Measurements from ENCODE around the gene DOC2B.
"Not testable (repeated sequence)": the region's sequence is repeated elsewhere in the genome, so short reads cannot be mapped to it uniquely, and the experiment has no call there.

Gene DOC2B

GRCh38 chr17:218432-219110, 37.1 kb upstream of the DOC2B start:
- H3K9me3 Mint-ChIP-seq: no peaks in the 10 kb centered on the region
- H3K27me3 Mint-ChIP-seq (ENCODE audit: low read depth): no peaks in the 10 kb centered on the region
- H3K36me3 Mint-ChIP-seq (ENCODE audit: low read depth): no peaks in the 10 kb centered on the region
- H3K27ac Mint-ChIP-seq: no peak overlapping the region
- H3K4me3 Mint-ChIP-seq: no peak overlapping the region
- no peaks in the 10 kb centered on the region for H3K4me1 Mint-ChIP-seq (ENCODE audit: low read depth)

GRCh38 chr17:216625-217024, 35.2 kb upstream of the DOC2B start:
- no peaks in the 10 kb centered on the region for H3K4me1 Mint-ChIP-seq (ENCODE audit: low read depth)
- no peak overlapping the region for H3K4me3 Mint-ChIP-seq
- H3K36me3 Mint-ChIP-seq (ENCODE audit: low read depth): no peaks in the 10 kb centered on the region
- no peaks in the 10 kb centered on the region for H3K9me3 Mint-ChIP-seq
- no peak overlapping the region for H3K27ac Mint-ChIP-seq
- no peaks in the 10 kb centered on the region for H3K27me3 Mint-ChIP-seq (ENCODE audit: low read depth)

GRCh38 chr17:215563-216478, 34.4 kb upstream of the DOC2B start:
- H3K4me3 Mint-ChIP-seq; H3K36me3 Mint-ChIP-seq (ENCODE audit: low read depth); H3K27ac Mint-ChIP-seq; H3K27me3 Mint-ChIP-seq (ENCODE audit: low read depth); H3K4me1 Mint-ChIP-seq (ENCODE audit: low read depth); H3K9me3 Mint-ChIP-seq: not testable (repeated sequence)

GRCh38 chr17:214881-215331, 33.5 kb upstream of the DOC2B start:
- no peak overlapping the region for H3K4me3 Mint-ChIP-seq
- no peaks in the 10 kb centered on the region for H3K36me3 Mint-ChIP-seq (ENCODE audit: low read depth)
- no peaks in the 10 kb centered on the region for H3K4me1 Mint-ChIP-seq (ENCODE audit: low read depth)
- peaks cover 3% of the 10 kb centered on the region for H3K27me3 Mint-ChIP-seq (ENCODE audit: low read depth)
- no peaks in the 10 kb centered on the region for H3K9me3 Mint-ChIP-seq
- H3K27ac Mint-ChIP-seq: no peak overlapping the region

GRCh38 chr17:213286-214105, 32.0 kb upstream of the DOC2B start:
- H3K4me3 Mint-ChIP-seq: no peak overlapping the region
- no peaks in the 10 kb centered on the region for H3K36me3 Mint-ChIP-seq (ENCODE audit: low read depth)
- no peaks in the 10 kb centered on the region for H3K4me1 Mint-ChIP-seq (ENCODE audit: low read depth)
- H3K27ac Mint-ChIP-seq: no peak overlapping the region
- H3K9me3 Mint-ChIP-seq: no peaks in the 10 kb centered on the region
- peaks cover 8% of the 10 kb centered on the region for H3K27me3 Mint-ChIP-seq (ENCODE audit: low read depth)

GRCh38 chr17:210402-210801, 29.0 kb upstream of the DOC2B start:
- Mint-ChIP-seq H3K27ac (no peak overlapping the region), H3K9me3 (no peaks in the 10 kb centered on the region), H3K4me3 (no peak overlapping the region), H3K27me3 (ENCODE audit: low read depth) (peaks cover 15% of the 10 kb centered on the region), H3K36me3 (ENCODE audit: low read depth) (no peaks in the 10 kb centered on the region), H3K4me1 (ENCODE audit: low read depth) (no peaks in the 10 kb centered on the region)

- H3K27me3 Mint-ChIP-seq (ENCODE audit: low read depth): peaks cover 18% of the 10 kb centered on the region
- no peak overlapping the region for H3K4me3 Mint-ChIP-seq
- H3K4me1 Mint-ChIP-seq (ENCODE audit: low read depth): no peaks in the 10 kb centered on the region
- no peaks in the 10 kb centered on the region for H3K36me3 Mint-ChIP-seq (ENCODE audit: low read depth)
- H3K27ac Mint-ChIP-seq: no peak overlapping the region
- no peaks in the 10 kb centered on the region for H3K9me3 Mint-ChIP-seq
Observed at GRCh38 chr17:208429-208828, 27.0 kb upstream of the DOC2B start.

GRCh38 chr17:207775-208174, 26.3 kb upstream of the DOC2B start:
- no peaks in the 10 kb centered on the region for H3K9me3 Mint-ChIP-seq
- no peak overlapping the region for H3K4me3 Mint-ChIP-seq
- H3K36me3 Mint-ChIP-seq (ENCODE audit: low read depth): no peaks in the 10 kb centered on the region
- H3K4me1 Mint-ChIP-seq (ENCODE audit: low read depth): no peaks in the 10 kb centered on the region
- no peak overlapping the region for H3K27ac Mint-ChIP-seq
- peaks cover 18% of the 10 kb centered on the region for H3K27me3 Mint-ChIP-seq (ENCODE audit: low read depth)

GRCh38 chr17:206941-207560, 25.6 kb upstream of the DOC2B start:
- H3K27me3 Mint-ChIP-seq (ENCODE audit: low read depth): peaks cover 18% of the 10 kb centered on the region
- no peaks in the 10 kb centered on the region for H3K4me1 Mint-ChIP-seq (ENCODE audit: low read depth)
- no peaks in the 10 kb centered on the region for H3K9me3 Mint-ChIP-seq
- H3K27ac Mint-ChIP-seq: no peak overlapping the region
- no peaks in the 10 kb centered on the region for H3K36me3 Mint-ChIP-seq (ENCODE audit: low read depth)
- no peak overlapping the region for H3K4me3 Mint-ChIP-seq

- H3K27me3 Mint-ChIP-seq (ENCODE audit: low read depth): peaks cover 18% of the 10 kb centered on the region
- not testable (repeated sequence) for H3K36me3 Mint-ChIP-seq (ENCODE audit: low read depth); H3K4me1 Mint-ChIP-seq (ENCODE audit: low read depth); H3K4me3 Mint-ChIP-seq; H3K9me3 Mint-ChIP-seq; H3K27ac Mint-ChIP-seq
Observed at GRCh38 chr17:206484-206883, 25.0 kb upstream of the DOC2B start.

GRCh38 chr17:205817-206216, 24.4 kb upstream of the DOC2B start:
- no peaks in the 10 kb centered on the region for H3K4me1 Mint-ChIP-seq (ENCODE audit: low read depth)
- H3K36me3 Mint-ChIP-seq (ENCODE audit: low read depth): no peaks in the 10 kb centered on the region
- H3K4me3 Mint-ChIP-seq: no peak overlapping the region
- no peak overlapping the region for H3K27ac Mint-ChIP-seq
- H3K9me3 Mint-ChIP-seq: no peaks in the 10 kb centered on the region
- peaks cover 18% of the 10 kb centered on the region for H3K27me3 Mint-ChIP-seq (ENCODE audit: low read depth)

GRCh38 chr17:205148-205669, 23.8 kb upstream of the DOC2B start:
- Mint-ChIP-seq H3K27me3 (ENCODE audit: low read depth) (peaks cover 22% of the 10 kb centered on the region), H3K27ac (no peak overlapping the region), H3K4me3 (no peak overlapping the region), H3K36me3 (ENCODE audit: low read depth) (no peaks in the 10 kb centered on the region), H3K4me1 (ENCODE audit: low read depth) (no peaks in the 10 kb centered on the region), H3K9me3 (no peaks in the 10 kb centered on the region)

- Mint-ChIP-seq H3K4me1 (ENCODE audit: low read depth) (no peaks in the 10 kb centered on the region), H3K4me3 (no peak overlapping the region), H3K27me3 (ENCODE audit: low read depth) (peaks cover 23% of the 10 kb centered on the region)
Observed at GRCh38 chr17:204427-205147, 23.1 kb upstream of the DOC2B start.

More at GRCh38 chr17:204427-205147, 23.1 kb upstream of the DOC2B start:
- H3K36me3 Mint-ChIP-seq (ENCODE audit: low read depth): no peaks in the 10 kb centered on the region
- H3K27ac Mint-ChIP-seq: no peak overlapping the region
- no peaks in the 10 kb centered on the region for H3K9me3 Mint-ChIP-seq
